GM18498 (cell line): Measurements from ENCODE around the gene CXADR.

Experiments used
- ATAC-seq: cut with Tn5 transposase; IDR thresholded peaks from one replicate; pipeline ENCODE4 v1.9.1; 2021; ENCODE audit warnings: mild to moderate bottlenecking, moderate library complexity; ENCODE audit not compliant: unreplicated experiment

Gene CXADR

DNA sequence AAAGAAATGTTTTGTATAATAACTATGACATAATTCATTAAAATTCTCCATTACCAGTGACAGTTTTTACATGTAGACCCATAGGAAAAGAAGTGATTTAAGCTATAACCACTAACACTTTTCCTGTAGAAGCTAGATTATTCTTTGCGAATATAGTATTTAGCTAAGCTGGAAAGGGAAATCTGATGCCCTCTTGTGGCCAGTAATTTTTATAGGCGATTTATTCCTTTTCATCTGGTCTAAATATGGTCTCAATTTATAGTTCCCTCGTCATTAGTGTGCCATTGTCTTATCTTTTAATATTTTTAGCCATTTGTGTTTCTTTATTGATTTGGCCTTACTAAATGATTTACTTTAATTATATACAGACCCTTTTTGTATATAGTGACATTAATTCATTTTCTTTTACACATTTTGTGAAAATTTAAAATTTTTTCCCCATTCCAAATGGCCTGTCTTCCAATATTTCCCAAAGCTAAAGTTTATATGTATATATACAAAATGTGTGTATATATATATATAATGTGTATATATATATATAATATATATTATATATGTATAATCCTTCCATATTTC, 73.1 kb downstream of the CXADR start:
- ATAC-seq: no peak

- no peak for ATAC-seq
These were observed 77.6 kb downstream of the CXADR start for GRCh38 chr21:17590430-17590829.

DNA sequence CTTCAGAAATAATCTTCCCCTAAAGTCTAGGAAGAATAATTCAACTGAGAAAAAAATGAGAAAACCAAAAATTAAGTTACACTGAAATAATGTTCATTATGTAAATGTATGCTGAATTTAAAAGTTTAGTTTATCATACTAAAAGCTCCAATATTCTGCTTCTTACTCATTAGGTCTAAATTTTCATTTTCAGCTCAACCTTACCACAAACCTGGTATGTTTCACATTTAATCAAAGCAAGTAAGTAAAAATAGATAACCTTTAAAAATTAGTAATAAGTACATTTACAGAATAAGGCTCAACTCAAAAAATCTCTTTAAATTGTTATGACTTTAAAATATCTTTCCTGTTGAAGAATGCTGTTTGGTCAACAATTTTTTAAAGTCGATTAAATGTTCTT, 84.8 kb downstream of the CXADR start:
- ATAC-seq: no peak

GRCh38 chr21:17598437-17598836, 85.6 kb downstream of the CXADR start:
- peak; percentile 84 for ATAC-seq

GRCh38 chr21:17602874-17603273, 90.0 kb downstream of the CXADR start:
- ATAC-seq: no peak

DNA sequence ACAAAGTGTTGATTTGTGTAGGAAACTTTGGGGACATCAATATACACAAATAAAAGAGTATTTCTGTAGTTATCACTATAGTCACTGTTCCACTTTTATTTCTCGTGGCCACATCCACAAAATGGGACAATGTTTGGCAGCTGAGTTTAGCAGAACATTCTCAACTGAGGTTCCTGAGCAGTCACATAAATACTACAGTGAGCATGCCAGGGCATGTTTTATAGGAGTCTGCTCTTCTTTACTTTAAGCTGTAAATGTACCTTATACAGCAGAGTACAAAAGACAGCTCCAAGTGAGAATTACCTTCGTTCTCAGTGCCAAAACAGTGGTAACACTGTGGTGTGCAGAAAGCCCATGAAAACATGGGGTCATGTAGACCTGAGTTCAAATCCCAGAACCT, 94.8 kb downstream of the CXADR start:
- no peak for ATAC-seq

GRCh38 chr21:17609681-17610080, 96.8 kb downstream of the CXADR start:
- ATAC-seq: no peak

- ATAC-seq: no peak
These were observed 98.1 kb downstream of the CXADR start for GRCh38 chr21:17610911-17611310.

GRCh38 chr21:17611414-17612022, 98.7 kb downstream of the CXADR start:
- ATAC-seq: peak; percentile 72

DNA sequence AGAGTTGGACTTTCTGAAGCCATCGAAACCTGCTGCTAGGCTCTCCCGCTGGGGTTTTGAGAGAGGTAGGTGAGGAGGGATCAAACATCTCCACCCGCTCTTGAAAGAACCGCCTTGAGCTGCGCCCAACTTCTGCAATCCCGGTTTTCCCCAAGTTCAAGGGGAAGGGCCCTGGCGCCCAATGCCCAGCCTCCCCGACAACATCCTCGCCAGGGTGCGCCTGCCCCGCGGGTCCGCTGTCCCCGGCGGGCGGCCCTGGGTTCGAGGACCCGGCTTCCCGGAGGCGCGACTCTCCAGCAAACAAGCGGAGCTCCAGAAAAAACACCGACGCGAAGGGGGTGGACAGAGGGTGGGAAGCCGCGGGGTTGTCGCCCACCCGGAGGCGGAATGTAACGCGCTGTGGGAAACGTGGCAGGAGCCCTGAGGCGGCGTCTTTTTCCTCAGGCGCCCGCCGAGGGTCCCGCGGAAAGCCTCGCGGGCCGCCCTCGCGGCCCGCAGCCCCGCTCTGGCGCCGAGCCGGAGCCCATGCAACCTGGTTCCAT, 99.3 kb downstream of the CXADR start:
- ATAC-seq: peak; percentile 2

GRCh38 chr21:17612565-17613241, 99.9 kb downstream of the CXADR start, which contains the start of gene BTG3:
BTG3 (minus strand) TSS chr21:17612901; CDS start chr21:17609144, 3,757 bp downstream.
- peak; percentile 82 for ATAC-seq

- peak; percentile 1 for ATAC-seq
These were observed 100.4 kb downstream of the CXADR start for GRCh38 chr21:17613242-17613676.

GRCh38 chr21:17616831-17617230, 104.0 kb downstream of the CXADR start:
- no peak for ATAC-seq

- no peak for ATAC-seq
These were observed 109.2 kb downstream of the CXADR start for GRCh38 chr21:17622018-17622417.

- ATAC-seq: no peak
These were observed 118.4 kb downstream of the CXADR start for GRCh38 chr21:17631195-17631594.

DNA sequence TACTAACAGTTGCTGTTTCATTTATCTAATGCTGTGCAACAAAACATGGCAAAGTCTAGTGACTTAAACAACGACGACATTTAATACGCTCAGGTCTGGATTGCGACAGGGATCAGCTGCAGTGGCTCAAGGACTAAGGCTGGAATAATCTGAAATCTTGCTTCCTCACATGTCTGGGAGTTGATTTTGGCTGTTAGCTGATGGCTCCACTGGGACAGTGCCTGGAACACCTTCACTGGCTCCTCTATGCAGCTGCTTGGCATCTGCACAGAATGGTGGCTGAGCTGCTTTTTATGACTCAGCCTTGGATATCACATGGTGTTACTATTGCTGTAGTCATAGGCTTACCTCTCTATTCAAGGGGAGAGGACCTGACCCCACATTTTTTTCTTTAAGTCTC, 123.9 kb downstream of the CXADR start:
- no peak for ATAC-seq

GRCh38 chr21:17640821-17641220, 128.0 kb downstream of the CXADR start:
- no peak for ATAC-seq
